Adrenal gland (tissue), 5 donors: ENCODE results near the gene PPP2R1A.

Source experiments
- CTCF ChIP-seq, 6 experiments: fragments of 450-650 bp in 4 of 6; fragments of 200-600 bp in 2 of 6; sonication (generic) in 1 of 6; IDR thresholded peaks; 1 replicate in 5 of 6; 2 replicates in 1 of 6; pipeline versions ENCODE4 v1.5.1 to v1.8.0; 2016 to 2021; ENCODE audit warnings: antibody characterized with exemption in 6 of 6, mild to moderate bottlenecking in 2 of 6, moderate library complexity in 1 of 6
- POLR2A ChIP-seq, 2 donors: fragments of 450-650 bp; IDR thresholded peaks; one replicate each; pipeline ENCODE4 v1.6.1; 2017; ENCODE audit warnings: antibody characterized with exemption in 2 of 2, mild to moderate bottlenecking in 2 of 2, moderate library complexity in 1 of 2
- donor health status: DM: no; HTN: no; CAD: no.

GRCh38 chr19:52224211-52224610 is 34.4 kb downstream of the PPP2R1A start:
- TF ChIP-seq POLR2A (IDR thresholded peaks at IDR 0.05) (no peak), CTCF (IDR thresholded peaks at IDR 0.05) (no peak)
